ENCODE data around the gene SMNDC1.

DNA sequence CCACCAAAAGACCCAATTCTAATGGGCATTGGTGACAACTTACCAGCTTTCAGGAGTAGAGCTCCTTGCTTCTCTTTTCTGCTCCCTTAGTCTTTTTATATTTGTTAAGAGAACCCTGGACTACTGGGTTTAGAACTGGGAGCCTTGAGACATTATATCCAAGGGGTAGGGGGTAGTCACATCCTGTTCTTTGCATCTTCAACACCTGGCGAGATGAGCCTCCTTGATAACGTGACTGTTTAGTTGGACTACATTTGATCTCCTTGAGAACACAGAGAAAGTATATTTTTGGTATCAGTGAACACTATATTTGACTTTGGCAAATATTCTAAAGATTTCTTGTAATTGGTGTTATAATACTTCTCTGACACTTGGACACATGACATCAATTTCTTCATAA, 9.0 kb upstream of the SMNDC1 start:
- TF ChIP-seq, protein P1, sequence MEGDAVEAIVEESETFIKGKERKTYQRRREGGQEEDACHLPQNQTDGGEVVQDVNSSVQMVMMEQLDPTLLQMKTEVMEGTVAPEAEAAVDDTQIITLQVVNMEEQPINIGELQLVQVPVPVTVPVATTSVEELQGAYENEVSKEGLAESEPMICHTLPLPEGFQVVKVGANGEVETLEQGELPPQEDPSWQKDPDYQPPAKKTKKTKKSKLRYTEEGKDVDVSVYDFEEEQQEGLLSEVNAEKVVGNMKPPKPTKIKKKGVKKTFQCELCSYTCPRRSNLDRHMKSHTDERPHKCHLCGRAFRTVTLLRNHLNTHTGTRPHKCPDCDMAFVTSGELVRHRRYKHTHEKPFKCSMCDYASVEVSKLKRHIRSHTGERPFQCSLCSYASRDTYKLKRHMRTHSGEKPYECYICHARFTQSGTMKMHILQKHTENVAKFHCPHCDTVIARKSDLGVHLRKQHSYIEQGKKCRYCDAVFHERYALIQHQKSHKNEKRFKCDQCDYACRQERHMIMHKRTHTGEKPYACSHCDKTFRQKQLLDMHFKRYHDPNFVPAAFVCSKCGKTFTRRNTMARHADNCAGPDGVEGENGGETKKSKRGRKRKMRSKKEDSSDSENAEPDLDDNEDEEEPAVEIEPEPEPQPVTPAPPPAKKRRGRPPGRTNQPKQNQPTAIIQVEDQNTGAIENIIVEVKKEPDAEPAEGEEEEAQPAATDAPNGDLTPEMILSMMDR (conservative IDR thresholded peaks at IDR 0.05), result no peak
- no peak for TF ChIP-seq ZFX (IDR thresholded peaks at IDR 0.05)

Measured in C4-2B (cell line).